ENCODE data around the gene NELL2. TPM values are rescaled to one million over a fixed set of nuclear protein-coding genes. Genes with fewer than 3 reads are reported as not detected.

Gene NELL2
- total RNA-seq, 1 experiment from 2014 or later = 9.2 TPM

GRCh38 chr12:44627387-44628166 lies 248.5 kb downstream of the NELL2 start:
- no peak for DNase-seq (ENCODE audit: low spot score)

GRCh38 chr12:44626883-44627282 lies 249.2 kb downstream of the NELL2 start:
- DNase-seq (ENCODE audit: low spot score) = no peak

DNA sequence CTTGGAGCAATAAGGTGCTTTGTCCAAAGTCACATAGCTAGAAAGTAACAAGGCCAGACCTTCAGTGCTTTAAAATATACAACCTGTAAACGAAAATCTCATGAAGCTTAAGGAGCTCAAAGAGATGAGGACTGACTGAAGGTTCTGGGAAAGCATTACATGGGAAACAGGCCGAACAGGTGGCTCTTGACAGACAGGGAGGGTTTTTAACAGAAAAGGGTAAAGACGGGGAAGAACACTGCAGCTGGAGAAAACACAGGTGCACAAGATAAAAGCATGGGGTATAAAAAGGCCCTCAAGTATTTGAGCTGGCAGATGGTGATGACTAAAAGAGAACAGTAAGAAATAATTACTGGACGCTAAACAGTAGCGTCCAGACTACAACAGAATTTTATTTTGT lies 257.2 kb downstream of the NELL2 start:
- DNase-seq (ENCODE audit: low spot score) = no peak

DNA sequence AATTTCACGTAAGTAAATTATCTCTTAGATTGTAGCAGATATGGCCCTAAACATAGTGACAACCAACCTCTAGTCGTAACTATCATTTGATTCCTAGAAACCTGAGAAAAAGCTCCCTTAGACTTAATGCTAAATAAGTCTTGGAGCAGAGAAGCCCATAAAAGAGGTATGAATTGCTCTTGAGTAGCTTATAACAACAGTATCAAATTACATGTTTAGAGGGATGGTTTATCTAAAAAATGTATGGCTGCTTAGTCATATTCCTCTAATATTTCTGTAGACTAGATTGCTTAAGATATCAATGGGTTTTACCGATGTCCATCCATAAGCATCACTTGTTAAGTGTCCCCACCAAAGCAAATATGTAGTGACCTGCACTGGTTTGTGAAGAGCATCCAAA lies 259.7 kb downstream of the NELL2 start:
- DNase-seq (ENCODE audit: low spot score) = no peak

- DNase-seq (ENCODE audit: low spot score) = no peak
Measured at GRCh38 chr12:44611538-44611937, 264.6 kb downstream of the NELL2 start.

DNA sequence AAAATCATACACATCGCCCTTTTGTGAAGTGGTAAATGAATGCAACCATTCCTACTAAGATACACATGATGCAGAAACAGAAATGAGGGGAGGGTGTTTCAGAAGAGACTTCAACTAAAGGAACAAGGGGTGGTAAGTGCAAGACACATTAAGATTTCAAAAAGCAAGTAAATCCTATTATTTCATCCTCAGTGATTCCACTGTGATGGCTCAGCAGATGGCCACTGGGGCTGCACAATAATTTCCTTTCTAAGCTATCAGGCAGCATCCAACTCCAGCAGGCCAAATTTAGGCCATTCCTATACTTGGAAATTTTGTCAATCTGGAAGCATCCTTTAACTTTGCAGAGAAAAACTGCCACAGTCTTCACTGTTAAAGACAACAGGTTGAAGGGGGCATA lies 272.4 kb downstream of the NELL2 start:
- DNase-seq (ENCODE audit: low spot score) = no peak

DNA sequence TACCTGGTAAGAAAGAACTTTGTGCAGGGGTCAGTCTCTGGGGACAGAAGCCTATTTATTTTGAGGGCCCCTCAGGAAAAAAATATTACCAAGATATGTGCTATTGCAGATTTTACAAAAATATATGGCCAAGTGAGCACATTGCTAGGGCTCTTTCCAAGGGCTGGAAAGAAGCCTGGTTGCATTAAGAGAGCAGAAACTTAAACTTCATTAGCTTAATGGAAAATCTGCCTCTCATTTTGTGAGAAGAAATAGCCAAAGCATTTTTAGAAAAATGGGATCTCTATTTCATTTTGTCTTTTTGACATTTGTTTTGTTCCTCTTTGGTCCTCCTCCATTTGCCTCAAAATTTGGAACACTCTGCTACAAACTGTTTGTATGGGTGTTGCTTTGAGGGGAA lies 283.5 kb downstream of the NELL2 start:
- DNase-seq (ENCODE audit: low spot score) = no peak

DNA sequence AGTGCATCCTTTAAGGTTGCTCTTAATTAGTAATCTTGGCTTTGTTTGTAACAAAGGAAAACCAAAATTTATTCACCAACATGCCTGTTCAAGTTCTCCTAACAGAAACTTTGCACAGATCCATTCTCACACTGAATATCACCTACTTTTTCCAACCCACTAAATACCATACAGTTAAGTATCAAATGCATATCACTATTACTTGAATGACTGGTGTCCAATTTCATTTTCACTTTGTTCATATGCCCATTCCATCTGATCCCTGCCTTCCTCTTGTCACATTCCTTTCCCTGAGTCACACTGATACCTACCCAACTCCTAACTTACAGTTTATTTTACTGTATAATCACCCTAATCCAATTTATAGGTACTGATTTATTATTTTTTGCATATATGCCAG lies 286.4 kb downstream of the NELL2 start:
- peak; percentile 16 for DNase-seq (ENCODE audit: low spot score)

DNA sequence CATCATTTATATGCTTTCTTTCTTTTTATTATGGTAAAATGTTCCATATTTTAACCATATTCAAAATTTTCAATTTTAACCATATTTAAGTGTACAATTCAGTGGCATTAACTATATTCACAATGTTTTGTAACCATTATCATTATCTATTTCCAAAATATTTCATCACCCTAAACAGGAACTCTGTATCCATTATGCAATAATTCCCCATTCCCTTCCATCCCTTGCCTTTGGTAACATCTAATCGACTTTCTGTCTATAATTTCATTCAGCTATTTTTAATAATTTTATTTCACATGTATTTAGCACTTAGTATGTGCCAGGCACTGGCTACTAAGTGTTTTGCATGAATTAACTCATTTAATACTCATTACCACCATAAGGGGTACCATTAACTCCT lies 287.5 kb downstream of the NELL2 start:
- no peak for DNase-seq (ENCODE audit: low spot score)

- no peak for DNase-seq (ENCODE audit: low spot score)
Measured at GRCh38 chr12:44584625-44585024, 291.5 kb downstream of the NELL2 start.

- DNase-seq (ENCODE audit: low spot score) = no peak
Measured at GRCh38 chr12:44582521-44582920, 293.6 kb downstream of the NELL2 start.

DNA sequence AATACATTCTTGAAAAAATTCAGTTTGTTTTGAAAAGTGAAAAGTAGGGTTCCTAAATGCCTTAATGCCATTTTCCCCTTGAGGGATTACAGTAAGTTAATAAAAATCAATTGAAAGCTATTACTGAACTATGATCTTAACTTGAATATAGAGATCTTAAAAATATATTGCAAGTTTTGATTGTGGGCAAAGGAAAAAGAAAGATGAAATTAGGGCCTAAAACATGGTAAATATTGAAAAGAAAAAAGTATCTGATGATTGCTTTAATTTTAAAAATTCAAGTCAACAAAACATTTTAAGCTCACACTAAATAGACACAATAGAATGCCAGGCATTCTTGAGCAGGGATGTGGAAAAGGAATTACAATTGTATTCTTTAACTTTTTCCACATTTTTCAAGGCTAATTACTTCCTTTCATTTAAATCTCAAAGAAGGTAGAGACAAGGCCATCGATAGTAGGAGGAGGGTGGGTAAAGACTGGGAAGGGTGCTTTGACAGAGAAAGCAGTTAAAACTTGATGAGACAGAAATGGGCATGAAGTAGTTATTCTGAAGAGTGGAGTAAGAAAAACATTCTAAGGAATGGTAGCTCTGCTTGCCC lies 294.4 kb downstream of the NELL2 start:
- DNase-seq (ENCODE audit: low spot score) = no peak

DNA sequence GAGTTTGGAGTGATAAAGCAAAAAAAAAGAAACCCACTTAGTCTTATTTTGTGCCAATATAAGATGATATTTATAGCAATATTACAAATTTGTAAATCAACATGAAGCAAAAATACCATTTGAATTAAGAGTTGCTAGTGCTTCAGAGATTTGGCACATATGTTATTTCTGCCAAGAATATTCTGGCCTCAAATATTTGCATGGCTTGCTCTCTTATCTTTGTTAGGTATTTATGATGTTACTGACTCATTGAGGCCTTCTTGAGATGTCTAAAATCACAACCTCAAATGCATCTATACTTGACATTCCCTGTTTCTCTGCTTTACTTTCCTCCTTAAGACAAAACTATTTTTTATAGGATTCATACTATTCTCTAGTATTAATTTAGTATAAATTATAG lies 301.5 kb downstream of the NELL2 start:
- DNase-seq (ENCODE audit: low spot score) = no peak

GRCh38 chr12:44573723-44574122 lies 302.4 kb downstream of the NELL2 start:
- no peak for DNase-seq (ENCODE audit: low spot score)

DNA sequence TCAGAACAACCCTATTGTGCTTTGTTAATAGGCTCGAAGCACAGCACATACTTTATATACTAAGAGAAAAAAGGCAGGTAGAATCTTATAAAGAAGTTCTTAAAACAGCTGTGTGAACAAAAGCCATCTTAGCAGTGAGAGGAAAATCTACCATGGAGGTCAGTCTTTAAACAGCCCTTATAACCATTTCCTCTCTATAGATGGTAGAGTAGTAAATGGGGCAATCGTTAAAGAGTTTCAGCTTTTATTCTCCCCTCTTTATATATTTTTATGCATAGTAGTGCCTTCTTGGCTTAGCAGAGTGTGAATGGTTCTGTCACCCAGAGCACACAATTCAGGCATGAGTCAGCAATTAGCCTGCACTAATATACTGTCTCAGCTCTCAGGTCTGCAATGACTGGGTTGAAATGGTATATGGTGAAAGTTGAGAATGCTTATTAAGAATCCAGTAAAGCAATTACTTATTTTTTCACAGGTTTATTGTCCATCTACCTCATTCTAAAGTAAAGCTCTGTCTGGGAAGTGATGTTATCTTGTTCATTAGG lies 305.0 kb downstream of the NELL2 start:
- DNase-seq (ENCODE audit: low spot score) = peak; percentile 9

GRCh38 chr12:44570036-44570583 lies 306.0 kb downstream of the NELL2 start:
- no peak for DNase-seq (ENCODE audit: low spot score)

- no peak for DNase-seq (ENCODE audit: low spot score)
Measured at GRCh38 chr12:44565163-44565562, 311.0 kb downstream of the NELL2 start.

- DNase-seq (ENCODE audit: low spot score) = no peak
Measured at GRCh38 chr12:44563486-44563885, 312.6 kb downstream of the NELL2 start.

DNA sequence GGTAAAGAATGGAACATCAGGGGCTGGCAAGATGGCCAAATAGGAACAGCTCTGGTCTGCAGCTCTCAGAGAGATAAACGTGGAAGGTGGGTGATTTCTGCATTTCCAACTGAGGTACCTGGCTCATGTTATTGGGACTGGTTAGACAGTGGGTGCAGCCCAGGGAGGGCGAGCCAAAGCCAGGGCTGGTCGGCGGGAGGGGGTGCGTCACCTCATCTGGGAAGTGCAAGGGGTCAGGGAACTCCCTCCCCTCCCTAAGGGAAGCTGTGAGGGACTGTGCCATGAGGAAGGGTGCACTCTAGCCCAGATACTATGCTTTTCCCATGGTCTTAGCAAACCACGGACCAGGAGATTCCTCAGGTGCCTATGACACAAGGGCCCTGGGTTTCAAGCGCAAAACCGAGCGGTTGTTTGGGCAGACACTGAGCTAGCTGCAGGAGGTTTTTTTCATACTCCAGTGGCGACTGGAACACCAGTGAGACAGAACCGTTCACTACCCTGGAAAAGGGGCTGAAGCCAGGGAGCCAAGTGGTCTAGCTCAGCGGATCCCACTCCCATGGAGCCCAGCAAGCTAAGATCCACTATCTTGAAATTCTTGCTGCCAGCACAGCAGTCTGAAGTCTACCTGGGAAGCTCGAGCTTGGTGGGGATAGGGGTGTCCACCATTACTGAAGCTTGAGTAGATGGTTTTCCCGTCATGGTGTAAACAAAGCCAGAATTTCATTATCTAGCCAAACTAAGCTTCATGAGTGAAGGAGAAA lies 317.6 kb downstream of the NELL2 start:
- DNase-seq (ENCODE audit: low spot score) = no peak

DNA sequence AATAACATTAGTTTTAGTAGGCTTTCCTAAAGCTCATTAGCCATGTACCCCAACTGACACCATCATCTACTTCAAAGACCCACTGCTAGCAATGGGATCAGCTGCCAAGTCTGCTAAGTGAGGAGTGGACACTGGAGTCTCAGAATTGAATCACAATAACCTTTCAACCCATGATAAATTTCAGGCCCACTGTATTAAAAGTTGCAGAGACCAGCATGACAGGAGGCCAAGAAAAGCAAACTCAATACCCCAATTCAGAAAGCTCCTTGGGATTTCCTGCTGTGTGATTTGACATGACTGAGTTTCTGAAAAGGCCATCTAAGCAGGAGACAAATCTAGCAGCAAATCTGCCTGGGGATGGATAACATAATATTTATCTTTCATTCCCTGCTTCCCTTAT lies 320.7 kb downstream of the NELL2 start:
- DNase-seq (ENCODE audit: low spot score) = no peak

DNA sequence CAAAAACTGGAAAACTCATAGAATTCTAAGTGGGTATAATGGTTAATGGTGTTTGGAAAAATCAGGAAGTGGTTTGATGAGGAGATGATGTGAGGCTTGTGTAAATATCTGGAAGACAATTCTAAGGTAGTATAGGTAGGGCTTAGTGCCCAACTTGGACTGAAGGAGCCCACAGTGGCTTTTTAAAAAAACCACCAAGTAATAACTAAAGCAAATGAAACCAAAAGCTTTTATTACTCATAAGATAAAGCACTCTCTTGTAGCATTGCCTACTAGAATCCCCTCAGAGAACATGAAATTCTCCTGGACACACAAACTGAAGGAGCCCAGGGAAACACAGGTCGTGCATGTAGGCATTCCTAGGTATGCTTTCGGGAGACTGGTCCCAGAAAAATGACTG lies 324.5 kb downstream of the NELL2 start:
- DNase-seq (ENCODE audit: low spot score) = peak; percentile 42

DNA sequence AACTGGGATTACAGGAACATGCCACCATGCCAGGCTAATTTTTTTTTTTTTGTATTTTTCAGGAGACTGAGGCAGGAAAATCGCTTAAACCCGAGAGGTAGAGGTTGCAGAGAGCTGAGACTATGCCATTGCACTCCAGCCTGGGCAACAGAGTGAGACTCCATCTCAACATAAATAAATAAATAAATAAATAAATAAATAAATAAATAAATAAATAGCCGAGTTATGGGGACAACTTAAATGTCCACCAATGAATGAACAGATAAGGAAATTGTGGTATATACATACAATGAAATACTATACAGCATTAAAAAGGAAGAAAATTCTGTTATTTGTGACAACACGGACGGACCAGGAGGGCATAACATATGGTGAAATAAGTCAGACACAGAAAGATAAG lies 325.7 kb downstream of the NELL2 start:
- DNase-seq (ENCODE audit: low spot score) = no peak
